KMS-11 (cell line): ENCODE measurements around the gene RETREG1.

ENCODE experiments used
- H2AFZ ChIP-seq: fragments of 200-600 bp; sonication (generic); 2 replicates; pipeline ENCODE4 v1.6.1; 2016; ENCODE audit warnings: antibody characterized with exemption, mixed run types, low read depth
- H3K27ac ChIP-seq: fragments of 200-600 bp; sonication (generic); 2 replicates; pipeline ENCODE4 v1.6.1; 2016; ENCODE audit warnings: mild to moderate bottlenecking, mixed run types
- H3K27me3 ChIP-seq: fragments of 200-600 bp; sonication (generic); 2 replicates; pipeline ENCODE4 v1.6.1; 2017; ENCODE audit warnings: mild to moderate bottlenecking, low read depth, mixed run types, moderate library complexity; ENCODE audit not compliant: insufficient read depth
- H3K36me3 ChIP-seq: fragments of 200-600 bp; sonication (generic); 2 replicates; pipeline ENCODE4 v1.6.1; 2017; ENCODE audit warnings: mild to moderate bottlenecking, mixed run types; ENCODE audit not compliant: insufficient read depth
- H3K4me1 ChIP-seq: fragments of 200-600 bp; sonication (generic); 2 replicates; pipeline ENCODE4 v1.6.1; 2016; ENCODE audit warnings: mild to moderate bottlenecking, low read depth, mixed run types; ENCODE audit not compliant: poor library complexity, severe bottlenecking
- H3K4me2 ChIP-seq: fragments of 200-600 bp; sonication (generic); 2 replicates; pipeline ENCODE4 v1.7.0; 2016; ENCODE audit warnings: mild to moderate bottlenecking, mixed run types
- H3K4me3 ChIP-seq: fragments of 200-600 bp; sonication (generic); IDR thresholded peaks from 2 replicates; pipeline ENCODE4 v1.6.1; 2017; ENCODE audit warnings: low read depth, low read length, mixed read lengths; ENCODE audit not compliant: insufficient read depth
- H3K79me2 ChIP-seq: fragments of 200-600 bp; sonication (generic); 2 replicates; pipeline ENCODE4 v1.6.1; 2016; ENCODE audit warnings: low read depth, mixed run types; ENCODE audit not compliant: insufficient read depth
- H3K9ac ChIP-seq: fragments of 200-600 bp; sonication (generic); 2 replicates; pipeline ENCODE4 v1.6.1; 2016; ENCODE audit warnings: mild to moderate bottlenecking, mixed run types
- H4K20me1 ChIP-seq: fragments of 200-600 bp; sonication (generic); 2 replicates; pipeline ENCODE4 v1.6.1; 2016; ENCODE audit warnings: mild to moderate bottlenecking, mixed run types; ENCODE audit not compliant: insufficient read depth
- CTCF ChIP-seq: fragments of 200-600 bp; sonication (generic); conservative IDR thresholded peaks from 2 replicates; pipeline ENCODE4 v1.6.1; 2017; ENCODE audit warnings: low read depth, mild to moderate bottlenecking, antibody characterized with exemption, low read length, moderate library complexity, mixed read lengths

Gene RETREG1

GRCh38 chr5:16536818-16537217, 80.0 kb downstream of the RETREG1 start:
- Histone ChIP-seq H4K20me1 (no peaks in the 10 kb centered on the region), H3K4me1 (no peaks in the 10 kb centered on the region), H3K27me3 (no peaks in the 10 kb centered on the region), H3K36me3 (no peaks in the 10 kb centered on the region), H3K79me2 (no peaks in the 10 kb centered on the region), H3K9ac (no peak overlapping the region), H3K4me3 (no peak overlapping the region), H2AFZ (no peak overlapping the region), H3K4me2 (no peak overlapping the region), H3K27ac (no peak overlapping the region)
- no peak for TF ChIP-seq CTCF

GRCh38 chr5:16536246-16536645, 80.6 kb downstream of the RETREG1 start:
- Histone ChIP-seq H3K4me2 (no peak overlapping the region), H3K4me1 (no peaks in the 10 kb centered on the region)

GRCh38 chr5:16534280-16534679, 82.5 kb downstream of the RETREG1 start:
- no peak for TF ChIP-seq CTCF
- Histone ChIP-seq H4K20me1 (no peaks in the 10 kb centered on the region), H3K79me2 (no peaks in the 10 kb centered on the region), H3K27me3 (no peaks in the 10 kb centered on the region), H3K27ac (no peak overlapping the region), H3K36me3 (no peaks in the 10 kb centered on the region), H3K4me3 (no peak overlapping the region), H2AFZ (no peak overlapping the region), H3K4me2 (no peak overlapping the region), H3K4me1 (no peaks in the 10 kb centered on the region), H3K9ac (no peak overlapping the region)

More at GRCh38 chr5:16536246-16536645, 80.6 kb downstream of the RETREG1 start:
- Histone ChIP-seq H3K79me2 (no peaks in the 10 kb centered on the region), H3K9ac (no peak overlapping the region), H3K27ac (no peak overlapping the region), H4K20me1 (no peaks in the 10 kb centered on the region), H3K4me3 (no peak overlapping the region), H3K27me3 (no peaks in the 10 kb centered on the region), H2AFZ (no peak overlapping the region), H3K36me3 (no peaks in the 10 kb centered on the region)
- no peak for TF ChIP-seq CTCF

- Histone ChIP-seq H3K4me2 (no peak overlapping the region), H3K36me3 (no peaks in the 10 kb centered on the region), H3K4me1 (no peaks in the 10 kb centered on the region), H3K27me3 (no peaks in the 10 kb centered on the region), H3K79me2 (no peaks in the 10 kb centered on the region), H4K20me1 (no peaks in the 10 kb centered on the region), H3K27ac (no peak overlapping the region), H2AFZ (no peak overlapping the region), H3K4me3 (no peak overlapping the region), H3K9ac (no peak overlapping the region)
- TF ChIP-seq CTCF = no peak
Measured at GRCh38 chr5:16531063-16531648, 85.6 kb downstream of the RETREG1 start.
